HepG2 (cell line): ENCODE results near the gene NAA38. TPM values are rescaled to one million over a fixed set of nuclear protein-coding genes. Genes with fewer than 3 reads are reported as not detected.

Source experiments
- DMAP1 ChIP-seq: IDR thresholded peaks from 2 replicates; pipeline ENCODE4 v1.6.1; 2016
- GMEB1 ChIP-seq: sonication (generic); formaldehyde crosslinking; IDR thresholded peaks from 2 replicates; pipeline ENCODE4 v1.5.1; 2020; ENCODE audit warnings: missing genetic modification reagents, mild to moderate bottlenecking, borderline replicate concordance
- HNF1A ChIP-seq, 2 experiments: sonication (generic) in 1 of 2; formaldehyde crosslinking in 1 of 2; IDR thresholded peaks; 2 replicates each; pipeline versions ENCODE4 v1.4.0 to v1.6.1; 2016 to 2020; ENCODE audit warnings: borderline replicate concordance in 1 of 2, low read depth in 1 of 2, mild to moderate bottlenecking in 1 of 2, missing genetic modification reagents in 1 of 2
- HNF1B ChIP-seq: sonication (generic); formaldehyde crosslinking; IDR thresholded peaks from 2 replicates; pipeline ENCODE4 v1.5.1; 2020; ENCODE audit warnings: mild to moderate bottlenecking, moderate library complexity, missing genetic modification reagents
- MAF1 ChIP-seq: sonication (generic); formaldehyde crosslinking; IDR thresholded peaks from 2 replicates; pipeline ENCODE4 v1.5.0; 2020; ENCODE audit warnings: missing genetic modification reagents, borderline replicate concordance
- MEIS1 ChIP-seq: sonication (generic); formaldehyde crosslinking; IDR thresholded peaks from 2 replicates; pipeline ENCODE4 v1.9.0; 2021; ENCODE audit warnings: mild to moderate bottlenecking, missing genetic modification reagents, moderate library complexity, borderline replicate concordance
- MTA1 ChIP-seq: sonication (generic); formaldehyde crosslinking; IDR thresholded peaks from 2 replicates; pipeline ENCODE4 v1.4.0; 2020; ENCODE audit warnings: missing genetic modification reagents, mild to moderate bottlenecking, borderline replicate concordance
- NR0B2 ChIP-seq: sonication (generic); formaldehyde crosslinking; IDR thresholded peaks from 2 replicates; pipeline ENCODE4 v1.4.0; 2020; ENCODE audit warnings: mild to moderate bottlenecking, missing genetic modification reagents
- PCBP2 ChIP-seq: fragments of 200-400 bp; formaldehyde crosslinking; optimal IDR thresholded peaks from 2 replicates; pipeline ENCODE3; 2018; ENCODE audit warnings: low read length, low read depth; ENCODE audit not compliant: poor library complexity, severe bottlenecking
- REPIN1 ChIP-seq: sonication (generic); formaldehyde crosslinking; IDR thresholded peaks from 2 replicates; pipeline ENCODE4 v1.8.0; 2022; ENCODE audit warnings: missing genetic modification reagents, low read depth, mild to moderate bottlenecking, borderline replicate concordance
- REXO4 ChIP-seq: sonication (generic); formaldehyde crosslinking; IDR thresholded peaks from 2 replicates; pipeline ENCODE4 v1.8.0; 2022; ENCODE audit warnings: missing genetic modification reagents, mild to moderate bottlenecking, borderline replicate concordance
- SALL1 ChIP-seq: sonication (generic); formaldehyde crosslinking; IDR thresholded peaks from 2 replicates; pipeline ENCODE4 v1.8.0; 2022; ENCODE audit warnings: mild to moderate bottlenecking, missing genetic modification reagents
- SMAD1 ChIP-seq: sonication (generic); formaldehyde crosslinking; IDR thresholded peaks from 2 replicates; pipeline ENCODE4 v1.4.0; 2020; ENCODE audit warnings: missing genetic modification reagents, low read depth, mild to moderate bottlenecking, borderline replicate concordance
- ZFP41 ChIP-seq: sonication (generic); formaldehyde crosslinking; IDR thresholded peaks from 2 replicates; pipeline ENCODE4 v1.4.0; 2020; ENCODE audit warnings: mild to moderate bottlenecking, missing genetic modification reagents, borderline replicate concordance
- ZNF367 ChIP-seq: sonication (generic); formaldehyde crosslinking; IDR thresholded peaks from 2 replicates; pipeline ENCODE4 v1.4.0; 2020; ENCODE audit warnings: missing genetic modification reagents, borderline replicate concordance
- ZNF784 ChIP-seq: sonication (generic); formaldehyde crosslinking; IDR thresholded peaks from 2 replicates; pipeline ENCODE4 v1.5.1; 2020; ENCODE audit warnings: missing genetic modification reagents, mild to moderate bottlenecking, borderline replicate concordance
- ZNF792 ChIP-seq: IDR thresholded peaks from 2 replicates; pipeline ENCODE4 v1.6.1; 2016
- ZZZ3 ChIP-seq: sonication (generic); formaldehyde crosslinking; IDR thresholded peaks from 2 replicates; pipeline ENCODE4 v1.4.0; 2020; ENCODE audit warnings: missing genetic modification reagents, mild to moderate bottlenecking, borderline replicate concordance
- polyA plus RNA-seq, 8 experiments: library from polyadenylated mRNA; depleted of rRNA in 3 of 8; stranded (reverse) in 7 of 8; unstranded in 1 of 8; fragments of >200 nt; fragmentation: Illumina TruSeq in 4 of 8; extraction: Trizol in 4 of 8; gene quantifications; 2 replicates each; pipeline versions ENCODE4 v1.2.1 to v1.2.3, GENCODE V29; 2011 to 2016; ENCODE audit warnings: low read depth in 4 of 8, missing spikeins in 1 of 8, mixed read lengths in 1 of 8; ENCODE audit not compliant: insufficient read depth in 1 of 8
- total RNA-seq, 5 experiments: library from RNA; depleted of rRNA; stranded (reverse); fragments of >200 nt; fragmentation: Illumina TruSeq; extraction: Trizol; gene quantifications; 2 replicates each; pipeline ENCODE4 v1.2.3, GENCODE V29; 2016; ENCODE audit warnings: low read depth in 1 of 5

The NAA38 gene
- total and polyA plus RNA-seq, 2 of the 13 experiments (the other 11 are each of a cell fraction or from before 2014, with no cell fraction given) = 46.9 to 91.6 TPM

- TF ChIP-seq HNF1A (IDR thresholded peaks at IDR 0.05; ENCODE audit: low read depth) = no peak
- TF ChIP-seq HNF1A (CRISPR knock-in tag; IDR thresholded peaks at IDR 0.05; ENCODE audit: borderline replicate concordance) = no peak
- TF ChIP-seq ZZZ3 (CRISPR knock-in tag) = no peak
- TF ChIP-seq MEIS1 (CRISPR knock-in tag) = no peak; the same call in 1 of the 2 replicates
- TF ChIP-seq GMEB1 (CRISPR knock-in tag) = 0 out of 2 replicates have a peak, but pooled peaks have one; percentile 34
- TF ChIP-seq SMAD1 (CRISPR knock-in tag) = no peak
- TF ChIP-seq REPIN1 (CRISPR knock-in tag) = no peak
- TF ChIP-seq MTA1 (CRISPR knock-in tag) = no peak; the same call in 1 of the 2 replicates
- TF ChIP-seq PCBP2 = no peak
- TF ChIP-seq NR0B2 (CRISPR knock-in tag) = no peak; the same call in 1 of the 2 replicates
- TF ChIP-seq MAF1 (CRISPR knock-in tag) = no peak
- TF ChIP-seq ZNF367 = no peak
- peak; percentile 61; the same call in 1 of the 2 replicates for TF ChIP-seq ZNF784 (CRISPR knock-in tag)
- TF ChIP-seq SALL1 = peak; percentile 56
- TF ChIP-seq DMAP1 (CRISPR knock-in tag) = peak; percentile 25; the same call in 1 of the 2 replicates
- no peak for TF ChIP-seq REXO4 (CRISPR knock-in tag)
- TF ChIP-seq HNF1B (CRISPR knock-in tag) = peak; percentile 43; the same call in 1 of the 2 replicates
- no peak for TF ChIP-seq ZFP41
- TF ChIP-seq ZNF792 = no peak
Observed at GRCh38 chr17:7843536-7844291, 13.6 kb downstream of the NAA38 start (continued).
